LNCaP clone FGC (cell line): Measurements from ENCODE around the gene STAT5A.
A peak's percentile ranks its signal among the peaks of the same experiment; 100 is the strongest.
"Not testable (repeated sequence)": the region's sequence is repeated elsewhere in the genome, so short reads cannot be mapped to it uniquely, and the experiment has no call there.

Source experiments
- DNase-seq: peaks from one replicate; pipeline ENCODE4 v3.0.0-alpha.2; 2011; ENCODE audit warnings: low read depth
- H3K4me3 ChIP-seq: 2 replicates; pipeline ENCODE4 v1.5.1; 2011; ENCODE audit warnings: mild to moderate bottlenecking, low read depth, low read length, control low read depth
- CTCF ChIP-seq: IDR thresholded peaks from 2 replicates; pipeline ENCODE4 v1.5.1; 2012; ENCODE audit warnings: mild to moderate bottlenecking; ENCODE audit not compliant: control insufficient read depth, insufficient read depth; ENCODE audit errors: extremely low read depth

STAT5A gene

GRCh38 chr17:42315402-42316156, 27.3 kb downstream of the STAT5A start:
- no peak overlapping the region for H3K4me3 ChIP-seq
- no peak for TF ChIP-seq CTCF
- no peak for DNase-seq

GRCh38 chr17:42316755-42317154, 28.5 kb downstream of the STAT5A start:
- H3K4me3 ChIP-seq: no peak overlapping the region
- TF ChIP-seq CTCF: no peak
- no peak for DNase-seq

- no peak for DNase-seq
- H3K4me3 ChIP-seq: no peak overlapping the region
- no peak for TF ChIP-seq CTCF
Measured at GRCh38 chr17:42317266-42317845, 29.1 kb downstream of the STAT5A start.

- DNase-seq, H3K4me3 ChIP-seq: not testable (repeated sequence)
Measured at GRCh38 chr17:42317967-42318366, 29.7 kb downstream of the STAT5A start.

GRCh38 chr17:42321555-42321954, 33.3 kb downstream of the STAT5A start:
- TF ChIP-seq CTCF: no peak
- no peak overlapping the region for H3K4me3 ChIP-seq
- no peak for DNase-seq

- peak; percentile 71 for DNase-seq
- peak; percentile 99 for TF ChIP-seq CTCF
Measured at GRCh38 chr17:42322382-42323267, 34.3 kb downstream of the STAT5A start.

GRCh38 chr17:42323268-42323773, 35.0 kb downstream of the STAT5A start:
- TF ChIP-seq CTCF: no peak
- DNase-seq: no peak
- H3K4me3 ChIP-seq: no peak overlapping the region

More at GRCh38 chr17:42322382-42323267, 34.3 kb downstream of the STAT5A start:
- no peak overlapping the region for H3K4me3 ChIP-seq
